B cell (primary cell): Measurements from ENCODE around the gene LIMS4.
"Not testable (repeated sequence)": the region's sequence is repeated elsewhere in the genome, so short reads cannot be mapped to it uniquely, and the experiment has no call there.

Experiments
- CTCF ChIP-seq: fragments of 200-600 bp; IDR thresholded peaks from one replicate; pipeline ENCODE4 v1.8.0; 2022; ENCODE audit warnings: antibody characterized with exemption, mild to moderate bottlenecking
- EZH2 ChIP-seq: IDR thresholded peaks from 2 replicates; pipeline ENCODE4 v1.6.1; 2012; ENCODE audit warnings: borderline replicate concordance, low read depth, mild to moderate bottlenecking, moderate library complexity, low read length; ENCODE audit not compliant: insufficient read depth, poor library complexity, severe bottlenecking

GRCh38 chr2:110482697-110483096 is 10.1 kb upstream of the LIMS4 start:
- not testable (repeated sequence) for TF ChIP-seq CTCF, EZH2
